OCI-LY3 (cell line): ENCODE results near the gene TNNI2.

Source experiments
- H2AFZ ChIP-seq: fragments of 200-600, 300-600 bp; shearing (Covaris generic); 2 replicates; pipeline ENCODE4 v1.6.0; 2014; ENCODE audit warnings: antibody characterized with exemption, low read depth, low read length
- H3K27ac ChIP-seq: fragments of 200-600, 300-600 bp; sonication (generic); 2 replicates; pipeline ENCODE4 v1.5.1; 2014; ENCODE audit warnings: mild to moderate bottlenecking, low read length, moderate library complexity, mixed read lengths
- H3K27me3 ChIP-seq: fragments of 200-600, 300-600 bp; sonication (generic); 2 replicates; pipeline ENCODE4 v1.6.1; 2014; ENCODE audit warnings: low read depth, low read length, mixed read lengths
- H3K36me3 ChIP-seq: fragments of 200-600, 300-600 bp; sonication (generic); replicated peaks from 2 replicates; pipeline ENCODE3; 2014; ENCODE audit warnings: low read depth, low read length, mixed read lengths
- H3K4me1 ChIP-seq: fragments of 300-600, 200-600 bp; sonication (generic); 2 replicates; pipeline ENCODE4 v1.6.1; 2014; ENCODE audit warnings: low read length, mixed read lengths
- H3K4me2 ChIP-seq: fragments of 200-600, 300-600 bp; sonication (generic); 2 replicates; pipeline ENCODE4 v1.6.1; 2014; ENCODE audit warnings: low read length, mixed read lengths
- H3K4me3 ChIP-seq: fragments of 300-600, 200-600 bp; sonication (generic); 2 replicates; pipeline ENCODE4 v1.5.1; 2014; ENCODE audit warnings: antibody characterized with exemption, mild to moderate bottlenecking, low read length, moderate library complexity
- H3K79me2 ChIP-seq: fragments of 300-600, 200-600 bp; shearing (Covaris generic); 2 replicates; pipeline ENCODE4 v1.6.1; 2014; ENCODE audit warnings: mild to moderate bottlenecking, low read length, mixed read lengths
- H3K9ac ChIP-seq: fragments of 300-600, 200-600 bp; shearing (Covaris generic); 2 replicates; pipeline ENCODE4 v1.6.0; 2014; ENCODE audit warnings: mild to moderate bottlenecking, low read length, moderate library complexity
- H3K9me3 ChIP-seq: fragments of 200-600, 300-600 bp; shearing (Covaris generic); 2 replicates; pipeline ENCODE4 v1.6.1; 2014; ENCODE audit warnings: low read length, mixed read lengths; ENCODE audit not compliant: insufficient read depth
- H4K20me1 ChIP-seq: fragments of 200-600, 300-600 bp; sonication (generic); 2 replicates; pipeline ENCODE4 v1.6.1; 2016; ENCODE audit warnings: low read length, mixed read lengths; ENCODE audit not compliant: insufficient read depth
- CTCF ChIP-seq: fragments of 200-600, 300-600 bp; sonication (generic); IDR thresholded peaks from 2 replicates; pipeline ENCODE4 v1.5.1; 2014; ENCODE audit warnings: antibody characterized with exemption, low read length, low read depth
- EZH2phosphoT487 ChIP-seq: fragments of 200-600 bp; shearing (Covaris generic); IDR thresholded peaks from 2 replicates; pipeline ENCODE4 v1.6.1; 2018; ENCODE audit warnings: antibody characterized with exemption, mixed run types, low read depth

Gene TNNI2

GRCh38 chr11:1839924-1840779, 1.4 kb downstream of the TNNI2 start:
- H3K4me1 ChIP-seq, result peaks cover 63% of the 10 kb centered on the region
- no peaks in the 10 kb centered on the region for H3K36me3 ChIP-seq
- peak overlapping the region; percentile 51; the same call in 1 of the 2 replicates for H3K27ac ChIP-seq
- H3K4me2 ChIP-seq, result peak overlapping the region; percentile 86
- H3K9ac ChIP-seq, result peak overlapping the region; percentile 63
- H3K9me3 ChIP-seq, result no peaks in the 10 kb centered on the region
- no peaks in the 10 kb centered on the region for H3K79me2 ChIP-seq
- peaks cover 37% of the 10 kb centered on the region for H3K27me3 ChIP-seq
- no peak overlapping the region for H2AFZ ChIP-seq
- TF ChIP-seq CTCF (no peak; the same call in 1 of the 2 replicates), EZH2phosphoT487 (no peak)
- H4K20me1 ChIP-seq, result no peaks in the 10 kb centered on the region
- peak overlapping the region; percentile 72 for H3K4me3 ChIP-seq

GRCh38 chr11:1840780-1841480, 2.1 kb downstream of the TNNI2 start:
- Histone ChIP-seq H2AFZ (no peak overlapping the region), H3K4me3 (peak overlapping the region; percentile 72), H3K27me3 (peaks cover 34% of the 10 kb centered on the region), H3K27ac (no peak overlapping the region), H3K4me1 (peaks cover 71% of the 10 kb centered on the region), H3K9me3 (no peaks in the 10 kb centered on the region), H4K20me1 (no peaks in the 10 kb centered on the region), H3K9ac (peak overlapping the region; percentile 61; the same call in 1 of the 2 replicates), H3K79me2 (no peaks in the 10 kb centered on the region), H3K36me3 (no peaks in the 10 kb centered on the region), H3K4me2 (peak overlapping the region; percentile 86)
- TF ChIP-seq CTCF (no peak), EZH2phosphoT487 (no peak)

GRCh38 chr11:1841511-1842148, 2.8 kb downstream of the TNNI2 start:
- Histone ChIP-seq H3K4me1 (peaks cover 75% of the 10 kb centered on the region), H3K4me2 (no peak overlapping the region), H2AFZ (no peak overlapping the region), H4K20me1 (no peaks in the 10 kb centered on the region), H3K27ac (no peak overlapping the region), H3K36me3 (no peaks in the 10 kb centered on the region), H3K79me2 (no peaks in the 10 kb centered on the region), H3K9me3 (no peaks in the 10 kb centered on the region), H3K4me3 (no peak overlapping the region), H3K27me3 (peaks cover 34% of the 10 kb centered on the region), H3K9ac (no peak overlapping the region)
- TF ChIP-seq EZH2phosphoT487 (no peak), CTCF (no peak)
